Measurements from ENCODE around the gene NHLH2.

The NHLH2 gene

GRCh38 chr1:115865704-115866380 is 24.9 kb upstream of the NHLH2 start:
- POLR2A ChIA-PET (ENCODE audit: low non-redundant PET): no interaction called here
- no peak for DNase-seq (ENCODE audit: low spot score)
- CTCF ChIA-PET: no interaction called here

DNA sequence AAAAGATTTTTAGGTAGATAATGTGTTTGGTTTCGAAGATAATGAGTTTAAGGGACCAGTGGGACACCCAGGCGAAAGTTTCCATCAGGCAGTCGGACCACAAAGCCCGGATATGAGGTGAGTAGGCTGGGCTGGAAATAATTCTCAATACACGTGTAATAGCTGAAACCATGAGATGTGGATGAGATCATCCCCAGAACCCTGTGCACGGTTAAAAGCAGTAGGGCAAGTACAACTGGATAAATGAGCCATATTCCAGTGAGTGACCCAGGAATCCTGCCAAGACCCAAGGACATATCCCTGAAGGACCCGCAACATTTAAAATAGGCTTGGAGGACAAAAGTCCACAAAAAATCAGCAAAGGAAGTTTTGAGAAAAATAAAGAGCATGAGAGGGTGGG is 21.5 kb upstream of the NHLH2 start:
- TF ChIP-seq CTCF (conservative IDR thresholded peaks at IDR 0.05; ENCODE audit: low read depth): no peak
- no peak overlapping the region for H3K27ac ChIP-seq
- POLR2A ChIA-PET (ENCODE audit: low non-redundant PET): no interaction called here
- CTCF ChIA-PET: no interaction called here
- no peak for DNase-seq (ENCODE audit: low spot score)

More at GRCh38 chr1:115865704-115866380, 24.9 kb upstream of the NHLH2 start:
- no peak overlapping the region for H3K27ac ChIP-seq
- TF ChIP-seq CTCF (conservative IDR thresholded peaks at IDR 0.05; ENCODE audit: low read depth): no peak

DNA sequence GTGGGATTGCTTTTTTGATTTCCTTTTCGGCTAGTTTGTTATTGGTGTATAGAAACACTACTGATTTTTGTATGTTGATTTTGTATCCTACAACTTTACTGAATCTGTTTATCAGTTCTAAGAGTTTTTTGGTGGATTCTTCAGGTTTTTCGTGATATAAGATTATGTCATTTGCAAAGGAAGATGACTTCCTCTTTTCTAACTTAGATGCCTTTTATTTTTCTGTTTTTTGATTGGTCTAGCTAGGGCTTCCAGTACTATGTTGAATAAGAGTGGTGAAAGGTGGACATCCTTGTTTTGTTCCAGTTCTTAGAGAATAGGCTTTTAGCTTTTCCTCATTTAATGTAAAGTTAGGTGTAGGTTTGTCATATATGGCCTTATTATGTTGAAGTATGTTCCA is 13.1 kb upstream of the NHLH2 start:
- POLR2A ChIA-PET (ENCODE audit: low non-redundant PET): no interaction called here

DNA sequence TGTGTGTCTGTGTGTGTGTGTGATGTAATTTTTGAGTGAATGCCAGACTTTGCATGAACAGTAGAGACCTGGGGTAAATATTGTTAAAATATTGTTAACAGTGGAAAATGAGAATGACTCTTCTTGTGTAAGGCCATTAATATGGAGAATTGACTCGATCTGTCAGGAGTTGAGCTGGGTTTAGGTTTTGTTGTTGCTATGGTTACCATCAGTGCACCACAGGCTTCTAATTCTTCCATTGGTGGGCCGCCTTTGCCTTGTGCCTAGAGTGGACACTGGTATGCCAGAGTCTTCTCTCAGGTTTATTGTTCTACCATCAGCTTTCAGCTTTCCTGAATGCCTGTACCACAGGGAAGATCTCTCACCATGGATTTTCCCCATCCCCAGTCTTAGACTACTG is 10.0 kb upstream of the NHLH2 start:
- ChIA-PET POLR2A (ENCODE audit: low non-redundant PET) (no interaction called here), CTCF (no interaction called here)
- TF ChIP-seq CTCF (conservative IDR thresholded peaks at IDR 0.05; ENCODE audit: low read depth): no peak
- no peak overlapping the region for H3K27ac ChIP-seq
- DNase-seq (ENCODE audit: low spot score): no peak

More for the DNA sequence above, 13.1 kb upstream of the NHLH2 start:
- no peak for DNase-seq (ENCODE audit: low spot score)
- TF ChIP-seq CTCF (conservative IDR thresholded peaks at IDR 0.05; ENCODE audit: low read depth): no peak
- CTCF ChIA-PET: no interaction called here
- no peak overlapping the region for H3K27ac ChIP-seq

DNA sequence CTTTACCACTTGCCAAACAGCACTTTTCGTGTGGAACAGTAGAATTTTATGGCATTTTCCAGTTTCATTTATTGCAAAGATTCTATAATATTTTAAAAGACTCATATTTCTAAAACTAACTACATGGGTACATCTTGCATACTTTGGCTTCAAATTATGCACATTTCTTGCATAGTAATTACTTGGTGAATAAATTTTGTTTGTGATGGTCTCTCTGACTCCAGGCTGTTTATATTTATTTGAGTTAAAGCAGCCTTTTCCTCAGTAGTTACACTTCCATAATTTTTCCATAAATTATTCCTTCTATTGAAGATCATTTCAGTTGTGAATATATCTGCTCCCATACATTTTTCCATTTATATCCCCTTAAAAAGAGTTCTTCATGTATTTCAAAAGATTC is 6.9 kb upstream of the NHLH2 start:
- H3K27ac ChIP-seq: no peak overlapping the region
- no peak for DNase-seq (ENCODE audit: low spot score)
- ChIA-PET POLR2A (ENCODE audit: low non-redundant PET) (no interaction called here), CTCF (no interaction called here)
- TF ChIP-seq CTCF (conservative IDR thresholded peaks at IDR 0.05; ENCODE audit: low read depth): no peak

DNA sequence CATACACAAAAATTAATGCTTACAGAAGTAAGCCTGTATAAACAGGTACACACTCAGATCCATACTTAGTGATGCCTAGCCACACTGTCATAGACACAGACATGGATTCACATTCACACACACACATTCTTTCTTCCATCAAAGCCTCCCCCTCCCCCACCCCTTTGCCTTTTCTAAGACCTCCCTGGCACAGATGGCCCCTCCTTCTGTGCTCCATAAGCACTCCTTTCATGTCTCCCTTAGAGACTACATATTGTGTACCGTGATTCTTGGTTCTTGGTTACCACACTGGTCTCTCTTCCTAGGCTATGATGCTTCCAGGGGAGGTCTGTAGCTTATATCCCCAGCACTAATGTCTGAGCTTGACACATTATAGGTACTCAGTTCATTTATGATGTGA is 2.0 kb upstream of the NHLH2 start:
- POLR2A ChIA-PET (ENCODE audit: low non-redundant PET): no interaction called here
- no peak for TF ChIP-seq CTCF (conservative IDR thresholded peaks at IDR 0.05; ENCODE audit: low read depth)
- no peak for DNase-seq (ENCODE audit: low spot score)
- CTCF ChIA-PET: no interaction called here
- H3K27ac ChIP-seq: no peak overlapping the region

Data from RWPE1 (cell line).